T-cell (primary cell): ENCODE data around the gene MAGEB1. TPM values are rescaled to one million over a fixed set of nuclear protein-coding genes. Genes with fewer than 3 reads are reported as not detected.

Experiments used
- ATAC-seq, 4 experiments: fragments of 200-7000 bp in 3 of 4; fragments of 150-1000 bp in 1 of 4; cut with Tn5 transposase; replicated peaks in 1 of 4; 1 replicate in 3 of 4; 2 replicates in 1 of 4; pipeline ENCODE4 v1.10.0; 2021; ENCODE audit warnings: moderate library complexity in 3 of 4, mild to moderate bottlenecking in 2 of 4, moderate number of reproducible peaks in 1 of 4
- CTCF ChIA-PET, 2 donors: fragments of 300-600 bp; sonication (Branson Sonifier 250); formaldehyde crosslinking; loops; one replicate each; lab custom pipeline; 2022; ENCODE audit warnings: antibody characterized with exemption in 2 of 2; lab: Charles Lee
- POLR2A ChIA-PET, 2 donors: fragments of 300-600 bp; sonication (Branson Sonifier 250); formaldehyde crosslinking; loops; one replicate each; lab custom pipeline; 2022; ENCODE audit warnings: antibody characterized with exemption in 2 of 2; lab: Charles Lee
- DNase-seq, 35 experiments: peaks; one replicate each; pipeline versions ENCODE4 v3.0.0 to v3.0.0-alpha.2; 2013 to 2023
- H3K27ac ChIP-seq: one replicate; pipeline ENCODE4 v1.5.1; 2013; ENCODE audit warnings: low read length
- H3K27me3 ChIP-seq, 2 experiments: replicated peaks in 1 of 2; 1 replicate in 1 of 2; 2 replicates in 1 of 2; pipeline versions ENCODE4 v1.6.1 to v1.7.0; 2013; ENCODE audit warnings: low read length in 1 of 2, mixed read lengths in 1 of 2; ENCODE audit not compliant: control insufficient read depth in 2 of 2, insufficient read depth in 2 of 2; ENCODE audit errors: extremely low read depth in 1 of 2
- H3K36me3 ChIP-seq, 2 donors: 1 replicate in 1 of 2; 2 replicates in 1 of 2; pipeline versions ENCODE4 v1.6.1 to v1.7.0; 2013; ENCODE audit warnings: low read length in 1 of 2; ENCODE audit not compliant: control insufficient read depth in 2 of 2, insufficient read depth in 1 of 2; ENCODE audit errors: extremely low read depth in 1 of 2
- H3K4me1 ChIP-seq, 2 experiments: 1 replicate in 1 of 2; 2 replicates in 1 of 2; pipeline versions ENCODE4 v1.6.1 to v1.7.0; 2013; ENCODE audit warnings: low read length in 2 of 2, mixed read lengths in 1 of 2; ENCODE audit not compliant: insufficient read depth in 2 of 2, control insufficient read depth in 1 of 2; ENCODE audit errors: extremely low read depth in 1 of 2
- H3K4me3 ChIP-seq, 2 donors: 1 replicate in 1 of 2; 2 replicates in 1 of 2; pipeline versions ENCODE4 v1.5.1 to v1.7.0; 2013; ENCODE audit warnings: mild to moderate bottlenecking in 2 of 2, low read length in 1 of 2, moderate library complexity in 1 of 2; ENCODE audit not compliant: control insufficient read depth in 1 of 2; ENCODE audit errors: extremely low read depth in 1 of 2
- H3K9me3 ChIP-seq: 2 replicates; pipeline ENCODE4 v1.7.0; 2013
- H3K27ac Mint-ChIP-seq, 2 donors: one replicate each; pipeline ENCODE4 v1.8.0; 2020 to 2021; ENCODE audit warnings: mild to moderate bottlenecking in 2 of 2, mixed read lengths in 2 of 2
- H3K27me3 Mint-ChIP-seq, 2 donors: one replicate each; pipeline ENCODE4 v1.8.0; 2021 to 2022; ENCODE audit warnings: mixed read lengths in 2 of 2
- H3K36me3 Mint-ChIP-seq: one replicate; pipeline ENCODE4 v1.8.0; 2021; ENCODE audit warnings: mixed read lengths
- H3K4me1 Mint-ChIP-seq, 3 donors: one replicate each; pipeline ENCODE4 v1.8.0; 2020 to 2022; ENCODE audit warnings: mixed read lengths in 3 of 3, mild to moderate bottlenecking in 1 of 3
- H3K4me3 Mint-ChIP-seq, 3 donors: one replicate each; pipeline ENCODE4 v1.8.0; 2020 to 2022; ENCODE audit warnings: mild to moderate bottlenecking in 3 of 3, mixed read lengths in 3 of 3, moderate library complexity in 3 of 3
- H3K9me3 Mint-ChIP-seq, 3 donors: one replicate each; pipeline ENCODE4 v1.8.0; 2020 to 2022; ENCODE audit warnings: mixed read lengths in 3 of 3
- WGBS: methylation state at CpG from one replicate; pipeline ENCODE4 v1.1.5; 2013; ENCODE audit warnings: missing lambda C conversion rate; ENCODE audit not compliant: insufficient coverage; 5-methylcytosine and 5-hydroxymethylcytosine counted together
- total RNA-seq, 35 experiments: library from RNA in 6 of 35; stranded (reverse) in 6 of 35; fragments of 120-200 nt in 1 of 35; gene quantifications; one replicate each; pipeline versions ENCODE4 v1.2.1 to v1.2.4 and lab custom pipeline; 2013 to 2026

Gene MAGEB1, protein sequence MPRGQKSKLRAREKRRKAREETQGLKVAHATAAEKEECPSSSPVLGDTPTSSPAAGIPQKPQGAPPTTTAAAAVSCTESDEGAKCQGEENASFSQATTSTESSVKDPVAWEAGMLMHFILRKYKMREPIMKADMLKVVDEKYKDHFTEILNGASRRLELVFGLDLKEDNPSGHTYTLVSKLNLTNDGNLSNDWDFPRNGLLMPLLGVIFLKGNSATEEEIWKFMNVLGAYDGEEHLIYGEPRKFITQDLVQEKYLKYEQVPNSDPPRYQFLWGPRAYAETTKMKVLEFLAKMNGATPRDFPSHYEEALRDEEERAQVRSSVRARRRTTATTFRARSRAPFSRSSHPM
- not detected for total RNA-seq
- not detected for total RNA-seq (2013)
- 0 reads per million in 29 experiments for total RNA-seq (lab: John Stamatoyannopoulos, UW)

DNA sequence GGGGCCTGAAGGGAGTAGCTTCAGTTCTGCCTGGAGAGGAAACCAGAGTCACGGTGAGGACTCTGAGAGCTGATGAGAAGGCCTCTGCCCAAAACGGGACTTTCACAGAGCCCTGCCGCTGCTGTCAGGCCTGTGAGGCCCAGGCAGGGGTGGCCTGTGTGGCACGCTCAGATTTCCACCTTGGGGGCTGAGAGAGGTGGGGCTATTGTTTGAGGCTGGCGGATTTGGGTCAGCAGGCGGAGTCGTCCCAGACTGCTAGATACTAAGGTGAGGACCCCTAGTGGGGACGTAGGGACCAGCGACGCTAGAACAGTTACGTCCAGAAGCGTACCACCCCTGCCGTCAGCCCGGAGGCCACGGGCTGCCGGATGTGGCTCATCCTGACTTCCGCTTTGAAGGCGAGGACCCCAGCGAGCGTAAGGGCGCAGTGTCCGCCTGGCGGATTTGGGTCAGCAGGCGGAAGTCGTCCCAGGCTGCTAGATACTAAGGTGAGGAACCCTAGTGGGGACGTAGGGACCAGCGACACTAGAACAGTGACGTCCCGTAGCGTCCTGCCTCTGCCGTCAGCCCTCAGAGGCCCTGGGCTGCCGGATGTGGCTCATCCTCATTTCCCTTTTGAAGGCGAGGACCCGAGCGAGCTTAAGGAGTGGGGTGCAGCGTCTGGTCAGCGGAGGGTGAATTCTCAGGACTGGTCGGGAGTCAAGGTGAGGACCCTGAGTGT, at the start of gene MAGEB1:
Gene MAGEB1 (plus strand): TSS at position 378 of the 721 bp plus-strand sequence. CDS start 3,348 bp downstream, outside the sequence.
- Histone ChIP-seq H3K4me1 (no peaks in the 10 kb centered on the region), H3K36me3 (no peaks in the 10 kb centered on the region), H3K27ac (no peak within 1 kb of the TSS), H3K9me3 (no peaks in the 10 kb centered on the region), H3K4me3 (no peak within 1 kb of the TSS), H3K27me3 (no peaks in the 10 kb centered on the region)
- H3K4me1 Mint-ChIP-seq, result no peaks in the 10 kb centered on the region
- no peak within 1 kb of the TSS for H3K27ac Mint-ChIP-seq
- ChIA-PET POLR2A (no interaction called here), CTCF (interaction anchor here in 1 of 2 donors (0.7 kb wide), 1 partner anchor 36 kb away, joined by 13 read pairs; no protein-coding TSS in a partner anchor)
- H3K9me3 Mint-ChIP-seq, result peaks cover 0 to 4% (median 0%) of the 10 kb centered on the region in 3 donors
- H3K27me3 Mint-ChIP-seq, result peaks cover 0 to 15% of the 10 kb centered on the region in 2 donors
- ATAC-seq (no peak), DNase-seq (no peak)
- H3K4me3 Mint-ChIP-seq, result no peak within 1 kb of the TSS
- WGBS, result 92% methylated on average over 30 of the region's 38 CpGs
- no peaks in the 10 kb centered on the region for H3K36me3 Mint-ChIP-seq

GRCh38 chrX:30212172-30212571, 34.8 kb upstream of the MAGEB1 start:
- H3K9me3 Mint-ChIP-seq, result peaks cover 0 to 5% (median 0%) of the 10 kb centered on the region in 3 donors
- peaks cover 1 to 8% of the 10 kb centered on the region in 2 donors for H3K27me3 Mint-ChIP-seq
- no peak overlapping the region for H3K4me3 Mint-ChIP-seq
- Histone ChIP-seq H3K9me3 (no peaks in the 10 kb centered on the region), H3K27ac (no peak overlapping the region), H3K27me3 (no peaks in the 10 kb centered on the region), H3K36me3 (no peaks in the 10 kb centered on the region), H3K4me1 (no peaks in the 10 kb centered on the region), H3K4me3 (no peak overlapping the region)
- no peak overlapping the region for H3K27ac Mint-ChIP-seq
- ATAC-seq (no peak), DNase-seq (no peak)
- no CpG with 5 or more reads among the region's 2 CpGs for WGBS
- ChIA-PET POLR2A (no interaction called here), CTCF (no interaction called here)
- H3K4me1 Mint-ChIP-seq, result no peaks in the 10 kb centered on the region
- no peaks in the 10 kb centered on the region for H3K36me3 Mint-ChIP-seq

DNA sequence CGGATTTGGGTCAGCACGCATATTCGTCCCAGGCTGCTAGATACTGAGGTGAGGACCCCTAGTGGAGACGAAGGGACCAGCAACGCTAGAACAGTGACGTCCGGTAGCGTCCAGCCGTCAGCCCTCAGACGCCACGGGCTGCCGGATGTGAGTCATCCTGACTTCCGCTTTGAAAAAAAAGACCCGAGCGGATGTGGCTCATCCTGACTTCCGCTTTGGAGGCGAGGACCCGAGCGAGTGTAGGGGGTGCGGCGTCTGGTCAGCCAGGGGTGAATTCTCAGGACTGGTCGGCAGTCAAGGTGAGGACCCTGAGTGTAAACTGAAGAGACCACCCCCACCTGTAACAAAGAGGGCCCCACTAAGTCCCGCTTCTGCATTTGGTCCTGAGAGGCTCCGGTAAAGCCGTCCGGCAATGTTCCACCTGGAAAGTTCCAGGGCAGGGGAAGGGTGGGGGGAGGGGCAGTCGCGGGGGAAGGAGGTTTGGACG, 31.5 kb upstream of the MAGEB1 start, which contains the start of gene MAGEB2:
Gene MAGEB2 (plus strand): TSS at position 207 of the 487 bp plus-strand sequence. CDS start 3,018 bp downstream, outside the sequence.
- H3K27ac Mint-ChIP-seq, result no peak within 1 kb of the TSS
- H3K4me1 Mint-ChIP-seq, result no peaks in the 10 kb centered on the region
- no peaks in the 10 kb centered on the region for H3K36me3 Mint-ChIP-seq
- Histone ChIP-seq H3K4me1 (no peaks in the 10 kb centered on the region), H3K4me3 (no peak within 1 kb of the TSS), H3K9me3 (no peaks in the 10 kb centered on the region), H3K27ac (no peak within 1 kb of the TSS), H3K36me3 (no peaks in the 10 kb centered on the region), H3K27me3 (no peaks in the 10 kb centered on the region)
- peaks cover 1 to 8% of the 10 kb centered on the region in 2 donors for H3K27me3 Mint-ChIP-seq
- ChIA-PET CTCF (no interaction called here), POLR2A (no interaction called here)
- no peak for DNase-seq
- ATAC-seq, result no peak
- H3K4me3 Mint-ChIP-seq, result no peak within 1 kb of the TSS
- H3K9me3 Mint-ChIP-seq, result no peaks in the 10 kb centered on the region
- no CpG with 5 or more reads among the region's 29 CpGs for WGBS

DNA sequence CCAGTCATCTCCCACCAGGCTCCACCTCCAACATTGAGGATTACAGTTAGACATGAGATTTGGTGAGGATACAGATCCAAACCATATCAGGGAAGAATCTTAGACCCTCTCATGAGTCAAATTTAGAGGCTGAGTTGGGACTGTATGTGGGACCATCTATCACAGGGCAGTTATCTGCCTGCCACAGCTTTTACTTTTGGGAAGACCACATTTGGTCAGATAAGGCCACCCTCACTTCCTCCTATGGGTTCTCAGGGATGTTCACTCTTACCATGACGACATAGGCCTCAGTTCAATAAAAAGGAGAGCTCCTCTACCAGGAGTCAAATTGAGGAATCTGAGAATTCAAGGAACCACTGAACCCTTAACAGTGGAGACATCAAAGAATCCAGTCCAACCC, 29.5 kb upstream of the MAGEB1 start:
- Mint-ChIP-seq H3K9me3 (no peaks in the 10 kb centered on the region), H3K27ac (no peak overlapping the region), H3K4me1 (no peaks in the 10 kb centered on the region), H3K36me3 (no peaks in the 10 kb centered on the region), H3K27me3 (peaks cover 0 to 3% of the 10 kb centered on the region in 2 donors), H3K4me3 (no peak overlapping the region)
- CTCF ChIA-PET, result no interaction called here
- no peak overlapping the region for H3K27ac ChIP-seq
- DNase-seq, result no peak
- no peaks in the 10 kb centered on the region for H3K9me3 ChIP-seq
- no peaks in the 10 kb centered on the region for H3K27me3 ChIP-seq
- H3K4me3 ChIP-seq, result no peak overlapping the region
- no CpG with 5 or more reads among the region's 1 CpG for WGBS
- ATAC-seq, result no peak
- H3K4me1 ChIP-seq, result no peaks in the 10 kb centered on the region
- no peaks in the 10 kb centered on the region for H3K36me3 ChIP-seq
- POLR2A ChIA-PET, result no interaction called here

DNA sequence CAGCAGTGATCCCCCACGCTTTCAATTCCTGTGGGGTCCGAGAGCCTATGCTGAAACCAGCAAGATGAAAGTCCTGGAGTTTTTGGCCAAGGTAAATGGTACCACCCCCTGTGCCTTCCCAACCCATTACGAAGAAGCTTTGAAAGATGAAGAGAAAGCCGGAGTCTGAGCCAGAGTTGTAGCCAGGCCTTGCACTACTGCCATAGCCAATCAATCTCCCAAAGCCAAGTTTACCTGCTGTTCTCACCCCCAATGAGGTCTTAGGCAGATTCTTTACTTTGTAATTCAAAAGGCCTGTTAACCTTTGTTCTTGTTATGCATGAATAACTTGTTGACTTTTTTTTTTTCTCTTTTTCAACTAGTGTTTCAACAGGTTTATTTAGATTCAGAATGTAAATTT, 27.6 kb upstream of the MAGEB1 start:
- H3K27ac ChIP-seq, result no peak overlapping the region
- H3K9me3 ChIP-seq, result no peaks in the 10 kb centered on the region
- no peak overlapping the region for H3K4me3 ChIP-seq
- no peaks in the 10 kb centered on the region for H3K36me3 Mint-ChIP-seq
- ChIA-PET CTCF (no interaction called here), POLR2A (no interaction called here)
- H3K27me3 ChIP-seq, result no peaks in the 10 kb centered on the region
- H3K9me3 Mint-ChIP-seq, result no peaks in the 10 kb centered on the region
- DNase-seq (no peak), ATAC-seq (no peak)
- no peak overlapping the region for H3K27ac Mint-ChIP-seq
- WGBS, result 72% methylated on average over 2 of the region's 4 CpGs
- peaks cover 0 to 3% of the 10 kb centered on the region in 2 donors for H3K27me3 Mint-ChIP-seq
- no peaks in the 10 kb centered on the region for H3K36me3 ChIP-seq
- H3K4me1 ChIP-seq, result no peaks in the 10 kb centered on the region
- no peaks in the 10 kb centered on the region for H3K4me1 Mint-ChIP-seq
- no peak overlapping the region for H3K4me3 Mint-ChIP-seq

GRCh38 chrX:30220661-30221060, 26.3 kb upstream of the MAGEB1 start:
- Mint-ChIP-seq H3K36me3 (no peaks in the 10 kb centered on the region), H3K27ac (no peak overlapping the region), H3K9me3 (no peaks in the 10 kb centered on the region), H3K4me1 (no peaks in the 10 kb centered on the region), H3K27me3 (peaks cover 0 to 3% of the 10 kb centered on the region in 2 donors), H3K4me3 (no peak overlapping the region)
- CTCF ChIA-PET, result no interaction called here
- ATAC-seq, result no peak
- H3K36me3 ChIP-seq, result no peaks in the 10 kb centered on the region
- H3K27ac ChIP-seq, result no peak overlapping the region
- DNase-seq, result no peak
- H3K27me3 ChIP-seq, result no peaks in the 10 kb centered on the region
- H3K4me3 ChIP-seq, result no peak overlapping the region
- POLR2A ChIA-PET, result no interaction called here
- no peaks in the 10 kb centered on the region for H3K4me1 ChIP-seq
- WGBS, result no CpG with 5 or more reads among the region's 5 CpGs
- H3K9me3 ChIP-seq, result no peaks in the 10 kb centered on the region
